ENCODE measurements around the gene COL23A1.

COL23A1 gene

DNA sequence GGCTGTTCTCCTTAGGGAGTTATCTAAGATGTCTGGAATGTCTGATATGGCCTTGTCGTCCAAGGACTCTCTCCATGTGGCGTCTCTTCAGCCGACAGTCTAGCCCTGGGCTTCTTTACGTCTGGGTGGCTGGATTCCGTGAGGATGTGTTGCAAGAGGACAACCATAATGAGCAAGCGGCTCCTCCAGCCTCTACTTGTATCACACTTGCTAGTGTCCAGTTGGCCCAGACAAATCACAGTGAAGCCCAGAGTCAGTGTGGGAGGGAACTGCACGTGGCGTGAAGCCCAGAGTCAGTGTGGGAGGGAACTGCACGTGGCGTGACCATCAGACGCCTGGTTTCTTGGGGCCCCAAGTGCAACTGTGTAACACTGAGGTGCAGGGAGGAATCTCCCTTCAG, 61.1 kb downstream of the COL23A1 start:
- DNase-seq: no peak

DNA sequence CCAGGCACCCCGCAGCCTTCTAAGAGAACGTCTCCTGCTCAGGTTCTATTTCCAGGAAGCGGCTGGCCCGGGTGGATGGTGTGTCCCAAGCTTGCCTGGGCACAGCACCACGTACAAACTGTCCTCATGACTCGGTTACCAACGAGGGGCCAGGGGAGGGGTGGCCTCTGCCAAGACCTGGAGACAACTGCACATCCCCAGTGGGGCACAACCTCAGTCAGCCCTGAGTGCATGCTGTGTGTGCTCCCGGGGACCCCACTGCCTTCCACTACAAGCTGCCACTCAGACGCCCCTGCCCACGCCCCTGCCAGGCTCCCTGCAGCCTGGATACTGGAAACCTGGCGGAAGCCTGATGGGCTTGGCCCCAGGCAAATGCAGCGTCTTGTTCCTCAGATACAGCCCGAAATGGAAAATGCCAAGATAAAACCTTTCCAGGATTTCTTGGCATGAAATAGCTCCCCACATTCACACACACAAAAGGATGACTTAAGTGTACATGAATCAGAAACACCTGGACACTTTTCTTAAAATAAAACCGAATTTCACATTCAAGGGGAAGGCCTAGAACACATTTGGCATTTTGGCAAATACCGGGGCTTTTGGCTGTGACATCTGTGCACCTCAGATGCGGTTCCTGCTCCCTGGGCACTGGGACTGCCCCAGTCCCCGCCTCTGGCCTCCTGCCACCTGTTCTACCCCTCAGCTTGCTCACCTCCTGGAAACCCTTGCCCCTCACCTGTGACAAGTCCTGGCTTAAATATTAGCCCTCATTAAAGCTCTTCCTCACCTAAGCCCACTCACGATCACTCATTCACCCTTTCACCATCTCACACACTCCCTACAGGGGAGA, 62.5 kb downstream of the COL23A1 start:
- no peak for DNase-seq

DNA sequence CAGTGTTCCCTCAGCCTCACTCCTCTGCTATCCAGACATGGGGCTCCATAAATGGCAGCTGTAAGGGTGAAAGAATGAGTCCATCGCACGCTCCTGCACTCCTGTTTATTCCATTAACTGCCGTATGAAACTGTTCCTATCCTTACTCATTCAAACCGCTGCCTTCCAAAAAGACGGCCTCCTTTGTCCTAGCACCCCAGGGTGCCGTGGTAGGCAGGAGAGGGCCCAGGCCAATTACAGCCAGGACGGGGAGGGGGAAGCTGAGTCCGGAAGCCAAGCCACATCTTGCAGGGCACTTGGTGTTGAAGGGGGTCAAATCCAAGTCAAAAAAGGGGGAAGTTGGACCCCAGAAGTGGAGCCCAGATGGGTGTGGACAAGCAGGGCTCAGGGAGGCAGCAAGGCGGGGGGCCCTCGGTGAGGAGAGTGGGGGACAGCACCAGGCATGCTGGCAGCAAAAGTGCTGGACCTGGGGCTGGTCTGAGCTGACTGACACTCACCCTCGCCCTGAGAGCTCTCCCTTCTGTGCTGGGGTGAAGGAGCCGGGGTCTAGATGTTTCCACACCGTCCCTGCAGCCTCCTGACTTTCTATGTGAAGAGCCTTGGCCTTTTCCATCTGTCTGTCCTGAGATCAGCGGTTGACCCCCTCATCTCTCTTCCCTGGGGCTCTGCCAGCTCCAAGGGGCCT, 63.3 kb downstream of the COL23A1 start:
- no peak for DNase-seq

DNA sequence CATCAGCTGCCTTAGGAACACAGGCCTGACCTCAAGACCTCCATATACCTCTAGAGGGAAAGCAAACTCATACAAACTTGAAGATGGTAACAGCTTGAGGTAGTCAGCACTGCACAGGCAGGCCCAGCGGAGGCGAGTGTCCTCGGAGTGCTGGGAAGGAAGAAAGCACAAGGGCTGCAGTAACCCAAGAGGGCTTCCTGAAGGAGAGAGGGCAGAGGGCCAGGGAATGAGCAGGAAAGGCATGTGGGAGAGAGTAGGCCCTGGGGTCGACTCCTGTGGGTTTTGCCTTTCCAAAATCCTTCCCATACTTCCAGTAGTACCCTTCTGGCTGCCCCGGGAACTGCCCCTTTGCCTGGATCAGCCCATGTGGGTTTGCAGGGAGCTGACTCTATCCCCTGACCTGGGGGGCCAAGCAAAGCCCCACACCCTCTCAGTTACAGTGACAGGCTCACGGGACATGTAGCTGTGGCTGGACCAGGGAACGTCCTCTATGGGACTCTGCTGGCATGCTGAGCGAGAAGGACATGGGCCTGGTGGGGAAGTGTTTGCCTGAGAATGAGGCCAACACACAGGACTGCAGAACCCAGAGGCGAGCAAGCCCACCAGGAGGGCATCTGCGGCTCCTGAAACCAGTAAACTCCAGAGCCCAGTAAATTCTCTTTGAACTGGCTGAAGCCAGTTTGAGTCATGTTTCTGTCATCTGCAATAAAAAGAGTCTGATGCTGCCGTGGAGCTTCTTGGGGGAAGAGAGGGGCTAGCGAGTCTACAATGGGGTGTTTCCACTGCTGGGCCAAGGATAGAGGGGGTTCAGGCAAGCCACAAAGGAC, 64.1 kb downstream of the COL23A1 start:
- DNase-seq: no peak

DNA sequence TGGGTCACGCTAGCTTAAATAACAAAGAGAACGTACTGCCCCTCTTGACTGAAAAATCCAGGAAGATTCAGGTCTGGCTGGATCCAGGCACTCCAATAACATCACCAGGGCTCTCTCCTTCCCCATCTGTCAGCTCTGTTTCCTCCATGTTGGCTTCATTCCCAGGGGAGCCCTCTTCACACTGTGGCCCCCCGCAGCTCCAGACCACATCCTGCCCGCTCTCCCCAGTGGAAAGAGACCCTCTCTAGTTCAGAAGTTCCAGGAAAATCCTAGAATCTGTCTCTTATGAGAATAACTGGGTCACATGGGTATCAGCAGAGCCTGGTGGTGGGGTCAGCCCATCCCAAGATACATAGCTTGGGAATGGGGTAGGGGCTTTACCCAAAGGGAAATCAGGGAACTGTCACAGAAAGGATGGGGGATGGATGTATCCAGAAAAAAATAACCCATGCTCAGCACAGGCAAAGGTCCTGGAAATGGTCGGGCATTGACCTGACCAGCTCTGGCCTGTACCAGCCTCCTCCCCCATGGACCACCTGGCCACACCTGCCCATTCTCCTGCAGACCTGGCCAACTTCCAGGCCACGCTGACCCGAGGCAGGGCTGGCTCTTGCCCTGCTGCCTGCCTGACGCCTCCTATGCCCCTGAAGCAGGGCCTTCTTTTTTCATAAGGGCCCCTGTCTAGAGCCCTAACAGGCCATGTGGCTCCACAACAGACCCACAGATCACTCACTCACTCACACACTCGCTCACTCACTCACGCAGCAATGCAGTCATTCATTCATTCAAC, 65.9 kb downstream of the COL23A1 start:
- DNase-seq: no peak

DNA sequence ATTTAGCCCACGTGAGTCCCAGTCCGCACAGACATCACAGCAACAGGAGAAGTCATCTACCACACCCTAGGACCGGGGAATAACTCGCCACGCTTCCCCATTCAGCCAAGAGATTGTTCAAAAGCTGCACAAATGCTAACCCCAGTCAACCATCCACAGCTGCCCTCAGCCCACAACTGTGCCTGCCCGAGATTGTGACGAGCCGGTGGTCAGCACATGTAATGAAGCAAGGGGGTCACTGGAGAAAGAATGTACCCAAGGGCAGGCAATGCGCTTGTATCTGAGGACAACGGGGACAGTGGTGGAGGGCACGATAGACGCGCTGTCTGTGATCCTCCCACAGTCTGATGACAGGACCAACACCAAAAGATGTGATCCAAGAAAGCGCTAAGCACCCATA, 67.8 kb downstream of the COL23A1 start:
- no peak for DNase-seq

DNA sequence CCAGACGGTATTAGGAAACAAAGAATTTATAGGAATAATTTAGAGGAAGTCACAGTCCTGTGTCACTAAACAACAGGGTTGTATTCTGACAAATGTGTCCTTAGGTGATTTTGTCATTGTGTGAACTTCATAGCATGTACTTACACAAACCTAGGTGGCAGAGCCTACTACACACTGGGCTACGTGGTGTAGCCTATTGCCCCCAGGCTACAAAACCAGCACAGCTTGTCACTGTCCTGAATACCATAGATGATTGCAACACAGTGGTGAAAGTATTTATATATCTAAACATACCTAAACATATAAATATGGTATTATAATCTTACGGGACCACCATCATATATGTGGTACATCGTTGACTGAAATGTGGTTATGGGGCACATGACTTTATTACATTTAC, 69.3 kb downstream of the COL23A1 start:
- no peak for DNase-seq

DNA sequence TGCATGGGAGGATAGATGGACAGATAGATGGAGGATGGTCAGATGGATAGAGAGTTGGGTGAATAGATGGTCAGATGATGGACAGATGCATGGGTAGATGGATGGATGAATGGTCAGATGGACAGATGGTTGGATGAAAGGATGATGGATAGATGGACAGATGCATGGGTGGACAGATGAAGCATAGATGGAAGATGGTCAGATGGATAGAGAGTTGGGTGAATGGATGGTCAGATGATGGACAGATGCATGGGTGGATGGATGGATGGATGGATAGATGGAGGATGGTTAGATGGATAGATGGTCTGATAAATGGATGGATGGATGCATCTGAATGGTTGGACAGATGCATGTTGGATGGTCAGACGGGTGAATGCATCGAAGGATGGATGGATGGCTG, 70.4 kb downstream of the COL23A1 start:
- no peak for DNase-seq

DNA sequence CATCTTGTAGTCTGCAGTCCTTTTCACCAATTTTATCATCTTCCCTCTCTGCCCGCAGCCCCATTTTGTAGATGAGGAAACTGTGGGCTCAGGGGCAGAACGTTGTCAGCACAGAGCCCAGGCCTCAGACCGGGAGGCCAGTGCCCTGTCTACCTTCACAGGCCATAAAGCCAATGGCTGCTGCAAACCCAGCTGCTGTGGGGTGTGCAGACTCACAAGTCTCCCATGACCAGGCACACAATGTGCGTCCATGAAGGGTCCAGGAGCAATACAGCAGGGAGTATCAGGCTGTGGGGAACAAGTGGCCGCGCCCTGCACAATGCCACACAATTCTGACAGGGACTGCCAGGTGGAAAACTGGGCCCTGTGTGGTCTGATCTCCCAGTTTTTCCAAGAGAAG, 71.0 kb downstream of the COL23A1 start:
- no peak for DNase-seq

DNA sequence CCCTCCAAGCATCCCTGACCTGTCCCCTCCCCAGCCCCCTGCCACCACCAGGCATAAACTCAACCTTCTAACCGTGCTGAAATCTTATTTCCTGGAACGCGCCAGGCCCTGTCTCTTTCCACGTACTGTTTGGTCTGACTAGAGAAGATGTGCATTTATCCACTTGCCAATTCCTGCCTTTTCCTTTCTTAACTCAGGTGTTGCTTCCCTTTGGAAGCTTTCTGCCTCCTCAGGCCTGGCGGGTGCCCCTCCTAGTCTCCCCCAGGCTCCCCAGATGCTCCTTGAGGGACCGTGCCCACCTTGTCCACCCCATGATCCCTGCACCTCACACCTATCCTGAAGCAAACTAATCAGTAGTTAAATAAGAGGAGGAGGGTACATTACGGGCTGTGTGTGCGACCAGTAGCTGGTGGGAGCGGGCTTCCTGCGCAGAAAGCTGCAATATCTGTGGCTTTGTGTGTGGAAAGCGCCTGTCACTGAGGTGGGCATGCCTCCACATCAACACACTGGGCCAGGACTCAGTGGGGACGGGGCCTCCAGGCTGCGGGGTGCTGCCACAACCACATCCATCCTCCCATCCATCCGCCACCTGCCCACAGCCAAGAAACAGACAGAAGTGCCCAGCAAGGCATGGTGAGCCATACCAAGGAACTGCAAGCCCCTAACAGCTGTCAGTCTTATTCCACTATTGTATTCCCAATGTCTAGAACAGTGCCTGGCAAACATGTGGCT, 73.5 kb downstream of the COL23A1 start:
- no peak for DNase-seq

DNA sequence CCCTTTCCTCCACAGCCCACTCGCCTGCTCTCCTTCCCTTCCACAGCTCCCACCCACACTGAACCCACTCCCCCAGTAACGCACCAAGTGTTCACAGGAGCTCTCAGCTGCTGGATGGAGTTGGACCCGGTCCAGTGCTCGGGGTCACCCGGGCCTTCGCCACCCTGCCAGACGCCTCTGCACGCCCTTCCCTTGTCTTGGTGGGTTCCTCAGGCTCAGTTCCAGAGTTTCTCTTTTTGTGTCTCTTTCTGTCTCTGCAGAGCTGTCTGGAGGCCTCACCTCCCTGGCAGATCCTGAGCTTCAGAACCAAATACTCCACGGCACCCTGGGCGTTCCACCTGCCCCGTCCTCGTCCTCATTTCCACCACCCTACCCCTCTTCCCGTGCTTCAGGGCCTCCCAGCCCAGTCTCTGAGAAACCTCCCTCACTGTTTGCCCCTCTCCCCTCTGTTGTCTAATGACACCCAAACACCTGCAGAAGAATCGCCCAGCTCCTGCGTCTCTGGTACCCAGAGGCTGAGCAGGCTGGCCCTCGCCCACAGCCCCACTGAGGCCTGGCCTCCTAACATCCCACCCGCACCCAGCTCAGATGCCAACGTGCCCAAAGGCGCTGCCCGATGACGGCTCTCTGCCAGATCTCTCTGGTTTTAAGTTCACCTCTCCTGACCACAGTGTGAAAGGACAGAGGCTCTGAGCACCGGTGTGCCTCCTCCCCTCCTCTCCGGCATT, 74.3 kb downstream of the COL23A1 start:
- DNase-seq: no peak

DNA sequence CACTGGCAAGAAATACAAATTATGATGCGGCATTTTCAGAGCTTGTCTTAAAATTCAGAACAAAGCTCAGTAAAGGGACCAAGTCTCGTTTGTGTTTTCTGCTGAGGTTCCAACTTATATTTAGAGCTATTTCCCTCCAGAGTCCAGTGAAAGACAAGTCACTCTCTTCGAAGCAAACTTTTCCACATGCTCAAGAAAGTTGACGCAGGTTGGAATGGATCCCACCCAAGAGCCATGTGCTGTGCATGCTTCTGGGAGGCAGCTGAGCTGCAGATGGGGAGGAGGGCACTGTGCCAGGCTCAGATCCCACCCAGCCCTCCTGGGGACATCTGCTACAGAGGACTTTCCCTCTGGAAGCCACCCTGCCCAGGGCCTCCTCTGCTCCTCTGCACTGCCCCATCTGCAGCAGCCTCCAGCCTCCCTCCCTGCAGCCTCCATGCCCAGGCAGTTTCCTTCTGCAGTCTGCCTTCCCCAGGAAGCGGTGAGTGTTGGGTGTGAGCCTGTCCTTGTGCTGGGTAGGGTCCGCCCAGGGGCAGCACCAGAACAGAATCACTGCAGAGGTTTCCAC, 75.3 kb downstream of the COL23A1 start:
- DNase-seq: no peak

DNA sequence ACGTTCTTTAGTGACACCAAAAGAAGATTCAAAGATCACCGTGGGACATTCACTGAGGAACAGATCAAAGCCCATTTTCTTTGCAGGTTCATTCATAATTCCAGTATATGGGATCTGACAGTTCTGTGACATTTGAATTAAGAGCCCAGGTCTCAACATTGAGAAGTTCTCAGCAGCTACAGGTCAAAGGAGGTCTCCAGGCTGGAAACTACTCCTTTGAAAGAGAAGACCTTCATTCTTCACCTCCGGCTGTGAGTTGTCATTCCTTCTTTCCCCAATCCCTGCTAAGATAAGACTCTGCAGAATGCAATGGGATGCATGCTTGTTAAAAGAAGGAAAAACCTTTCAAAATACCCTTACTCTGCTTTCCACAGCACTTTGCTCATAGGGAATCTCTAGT, 79.0 kb downstream of the COL23A1 start:
- no peak for DNase-seq

DNA sequence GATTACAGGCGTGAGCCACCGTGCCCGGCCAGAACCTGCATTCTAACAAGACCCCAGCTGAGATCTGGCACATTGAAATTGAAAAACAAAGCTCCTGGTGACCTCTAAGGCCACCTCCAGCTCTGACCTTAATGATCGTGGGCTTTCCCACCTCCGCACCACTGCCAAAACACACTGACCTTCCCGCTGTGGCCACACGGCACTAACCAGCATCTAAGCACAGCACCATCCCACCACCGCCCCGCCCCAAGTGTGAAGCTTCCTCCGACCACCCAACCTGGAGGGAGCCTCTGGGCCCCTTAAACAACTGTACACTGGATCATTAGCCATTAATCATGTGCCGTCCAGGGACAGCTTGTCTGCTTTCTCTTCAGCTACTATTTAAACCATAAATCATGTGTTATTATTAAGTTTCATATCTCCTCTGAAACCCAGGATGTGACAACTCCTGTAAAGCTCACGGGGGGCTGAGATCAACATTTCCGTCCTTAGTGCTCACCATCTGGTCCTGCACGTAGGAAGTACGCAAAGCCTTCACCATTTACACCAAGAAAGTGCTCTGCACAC, 80.6 kb downstream of the COL23A1 start:
- DNase-seq: no peak

DNA sequence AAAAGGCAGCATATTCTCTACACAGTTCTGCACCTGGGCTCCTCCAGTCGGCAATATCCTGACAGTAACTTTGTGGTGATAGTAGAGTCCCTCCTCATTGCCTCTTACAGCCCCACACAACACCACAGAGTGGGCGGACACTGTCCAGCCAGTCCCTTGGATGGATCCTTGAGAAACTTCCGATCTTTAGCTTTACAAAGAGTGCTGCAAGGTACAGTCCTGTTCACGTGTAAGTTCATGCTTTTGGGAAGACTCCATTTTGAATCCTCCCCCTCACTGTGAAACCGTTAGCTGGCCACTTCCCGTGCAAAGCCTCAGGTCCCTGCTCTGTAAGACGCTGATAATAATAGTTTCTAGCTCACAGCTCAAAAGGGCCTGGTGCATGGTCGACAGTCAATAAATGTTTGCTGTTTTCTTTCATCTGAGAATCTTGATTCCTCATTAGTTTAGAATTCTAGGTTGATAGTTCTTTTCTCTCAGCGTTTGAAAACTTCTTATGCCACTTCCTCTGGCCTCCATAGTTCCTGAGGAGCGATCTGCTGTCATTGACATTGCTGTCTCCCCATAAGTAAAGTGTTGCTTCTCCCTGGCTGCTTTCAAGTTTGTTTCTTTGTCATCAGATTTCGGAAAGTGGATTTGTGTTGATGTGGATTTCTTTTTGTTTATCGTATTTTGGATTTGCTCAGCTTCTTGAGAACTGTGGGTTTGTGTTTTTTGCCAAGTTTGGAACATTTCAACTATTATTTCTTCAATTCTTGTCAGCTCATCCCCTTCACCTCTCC, 82.9 kb downstream of the COL23A1 start:
- DNase-seq: no peak

DNA sequence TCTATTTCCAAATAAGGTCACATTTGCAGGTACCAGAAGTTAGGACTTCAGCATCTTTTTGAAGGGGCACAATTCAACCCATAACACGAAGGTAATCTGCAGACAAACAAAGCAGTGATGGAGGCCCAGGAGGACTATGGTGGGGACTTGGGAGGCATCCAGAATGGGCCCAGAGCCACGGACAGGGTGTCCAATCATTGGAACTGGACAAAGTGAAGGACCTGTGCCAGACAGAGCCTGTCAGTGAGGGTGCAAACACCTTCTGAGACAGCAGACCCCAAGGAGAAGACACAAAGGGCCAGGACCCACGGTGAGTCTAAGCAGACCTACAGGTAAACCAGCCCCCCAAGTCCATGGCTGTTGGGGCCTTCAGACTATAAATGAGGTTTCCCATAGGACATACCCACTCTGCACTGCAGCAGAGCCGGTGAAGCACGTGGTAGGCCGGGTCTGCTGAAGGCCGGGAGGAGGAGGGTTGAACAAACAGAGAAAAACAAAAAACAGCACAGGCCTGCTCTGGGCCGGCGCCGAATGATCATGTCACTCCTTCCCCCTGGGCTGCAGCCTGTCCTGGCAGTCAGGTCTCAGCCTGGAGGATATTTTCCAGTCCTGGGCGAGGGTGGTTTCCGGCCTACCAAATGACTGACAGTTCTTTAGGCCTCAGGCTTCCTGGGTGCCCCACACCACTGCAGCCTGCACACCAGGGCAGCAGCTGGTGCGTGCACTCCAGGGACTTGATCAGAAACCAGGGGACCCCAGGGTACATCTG, 84.4 kb downstream of the COL23A1 start:
- DNase-seq: no peak

DNA sequence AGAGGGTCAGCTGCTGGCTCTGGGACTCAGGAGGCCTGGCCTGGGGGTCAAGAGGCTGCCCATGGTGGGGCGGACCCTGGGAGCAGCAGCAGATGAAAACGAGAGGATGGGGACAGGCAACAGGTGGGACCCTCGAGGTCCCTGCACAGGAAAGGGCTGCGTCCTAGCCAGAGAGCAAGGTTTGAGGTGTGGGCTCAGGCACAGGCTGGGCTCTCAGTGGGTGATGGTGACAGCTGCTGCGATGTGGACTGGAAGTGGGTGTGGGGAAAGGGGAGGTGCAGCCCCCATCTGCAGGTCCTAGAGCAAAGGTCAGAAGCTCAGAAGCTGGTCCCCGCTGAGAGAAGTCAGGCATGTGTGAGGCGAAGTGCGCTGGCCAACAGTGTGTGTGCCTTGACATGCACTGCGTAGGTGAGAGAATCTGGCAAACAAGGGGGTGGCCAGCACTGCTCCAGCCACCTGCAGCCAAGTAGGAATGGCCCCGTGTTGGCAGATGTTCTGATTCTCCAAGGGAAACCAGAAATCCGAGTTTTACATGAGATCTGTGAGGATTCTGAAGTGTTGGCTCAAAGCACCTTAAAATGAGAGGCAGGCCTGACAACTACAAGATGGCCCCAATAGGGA, 85.7 kb downstream of the COL23A1 start:
- no peak for DNase-seq

DNA sequence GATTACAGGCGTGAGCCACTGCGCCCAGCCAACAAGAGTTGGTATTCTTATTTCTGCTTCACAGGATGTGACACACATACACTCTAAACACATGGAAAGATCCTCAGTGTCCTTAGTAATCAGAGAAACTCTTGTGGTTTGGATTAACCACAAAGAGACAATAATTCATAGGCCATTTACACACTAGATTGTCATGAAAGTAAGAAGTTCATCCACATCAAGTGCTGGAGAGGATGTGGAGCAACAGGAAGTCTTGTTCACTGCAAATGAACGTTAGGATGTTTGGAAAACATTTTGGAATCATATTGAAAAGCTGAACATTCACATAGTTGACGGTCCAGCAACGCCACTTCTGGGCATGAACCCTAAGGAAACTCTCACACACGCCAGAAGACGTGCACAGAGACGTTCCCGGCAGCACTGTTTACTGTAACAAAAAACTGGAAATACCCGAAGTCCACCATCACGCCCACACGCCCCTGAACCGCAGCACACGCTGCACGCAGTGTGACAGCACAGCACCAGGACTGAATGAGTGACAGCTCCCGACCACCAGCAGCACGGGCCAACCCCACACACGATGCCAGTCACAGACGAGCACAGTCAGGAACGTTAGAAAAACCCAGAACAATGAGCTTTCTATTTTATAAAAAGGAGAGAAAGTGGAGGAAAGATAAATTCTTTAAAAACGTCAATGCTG, 87.6 kb downstream of the COL23A1 start:
- no peak for DNase-seq
